Measurements from ENCODE around the gene NRARP. TPM values are rescaled to one million over a fixed set of nuclear protein-coding genes. Genes with fewer than 3 reads are reported as not detected.

NRARP gene
- total and polyA plus RNA-seq, 4 donors, result 2.1 to 10.8 (median 5.8) TPM

DNA sequence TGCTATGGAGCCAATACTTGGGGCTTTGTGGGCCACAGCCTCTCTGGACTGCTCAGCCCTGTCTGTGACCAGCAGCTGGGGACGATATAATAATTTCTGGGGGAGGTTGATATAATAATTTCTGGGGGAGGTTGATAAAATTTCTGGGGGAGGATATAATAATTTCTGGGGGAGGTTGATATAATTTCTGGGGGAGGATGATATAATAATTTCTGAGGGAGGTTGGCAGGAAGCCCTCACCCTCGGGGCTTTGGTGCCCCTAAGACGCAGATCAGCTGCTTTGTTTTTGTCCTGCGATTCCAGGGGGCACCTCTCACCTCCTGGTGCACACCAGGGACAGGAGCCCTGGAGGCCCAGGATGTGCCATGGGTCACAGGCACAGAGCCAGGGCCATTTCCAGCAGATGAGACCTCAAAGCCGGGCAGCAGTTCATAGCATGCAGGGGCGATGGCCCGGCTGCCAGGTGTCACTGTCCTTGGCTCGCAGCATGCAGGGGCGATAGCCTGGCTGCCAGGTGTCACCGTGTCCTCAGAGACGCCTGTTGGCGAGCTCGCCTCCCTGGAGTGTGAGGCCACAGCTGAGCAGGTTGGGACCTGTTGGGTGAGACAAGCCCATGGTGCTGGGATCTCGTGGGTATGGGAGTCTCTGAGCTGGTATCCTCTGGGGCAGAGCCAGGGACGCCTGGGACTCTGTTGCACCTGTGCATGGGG is 28.3 kb downstream of the NRARP start:
- DNase-seq (no peak), ATAC-seq (ENCODE audit: insufficient read depth, low FRiP score) (no peak)
- Histone ChIP-seq H3K27me3 (ENCODE audit: control insufficient read depth in 3 of 3, insufficient read depth in 3 of 3, low read length in 2 of 3) (no peaks in the 10 kb centered on the region), H3K36me3 (ENCODE audit: control insufficient read depth in 4 of 4, insufficient read depth in 4 of 4, low read length in 4 of 4) (peaks cover 5 to 19% (median 10%) of the 10 kb centered on the region in 4 donors), H3K27ac (ENCODE audit: low read depth in 1 of 2, low read length in 1 of 2) (peak overlapping the region in 1 of 2 donors; percentile 69), H3K4me3 (no peak overlapping the region), H3K9me3 (ENCODE audit: control insufficient read depth in 4 of 4, insufficient read depth in 3 of 4, low read length in 3 of 4) (no peaks in the 10 kb centered on the region), H3K9ac (ENCODE audit: insufficient read depth in 1 of 2, low read length in 2 of 2) (no peak overlapping the region), H3K4me1 (ENCODE audit: control insufficient read depth in 5 of 5, insufficient read depth in 5 of 5, low read length in 5 of 5) (peaks cover 3 to 31% (median 4%) of the 10 kb centered on the region in 5 donors)
- TF ChIP-seq, protein P1, sequence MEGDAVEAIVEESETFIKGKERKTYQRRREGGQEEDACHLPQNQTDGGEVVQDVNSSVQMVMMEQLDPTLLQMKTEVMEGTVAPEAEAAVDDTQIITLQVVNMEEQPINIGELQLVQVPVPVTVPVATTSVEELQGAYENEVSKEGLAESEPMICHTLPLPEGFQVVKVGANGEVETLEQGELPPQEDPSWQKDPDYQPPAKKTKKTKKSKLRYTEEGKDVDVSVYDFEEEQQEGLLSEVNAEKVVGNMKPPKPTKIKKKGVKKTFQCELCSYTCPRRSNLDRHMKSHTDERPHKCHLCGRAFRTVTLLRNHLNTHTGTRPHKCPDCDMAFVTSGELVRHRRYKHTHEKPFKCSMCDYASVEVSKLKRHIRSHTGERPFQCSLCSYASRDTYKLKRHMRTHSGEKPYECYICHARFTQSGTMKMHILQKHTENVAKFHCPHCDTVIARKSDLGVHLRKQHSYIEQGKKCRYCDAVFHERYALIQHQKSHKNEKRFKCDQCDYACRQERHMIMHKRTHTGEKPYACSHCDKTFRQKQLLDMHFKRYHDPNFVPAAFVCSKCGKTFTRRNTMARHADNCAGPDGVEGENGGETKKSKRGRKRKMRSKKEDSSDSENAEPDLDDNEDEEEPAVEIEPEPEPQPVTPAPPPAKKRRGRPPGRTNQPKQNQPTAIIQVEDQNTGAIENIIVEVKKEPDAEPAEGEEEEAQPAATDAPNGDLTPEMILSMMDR (IDR thresholded peaks at IDR 0.05; ENCODE audit: control extremely low read depth, extremely low read depth), result no peak
- WGBS, 2 donors, result 77 to 81% methylated on average over 15 of the region's 15 CpGs

DNA sequence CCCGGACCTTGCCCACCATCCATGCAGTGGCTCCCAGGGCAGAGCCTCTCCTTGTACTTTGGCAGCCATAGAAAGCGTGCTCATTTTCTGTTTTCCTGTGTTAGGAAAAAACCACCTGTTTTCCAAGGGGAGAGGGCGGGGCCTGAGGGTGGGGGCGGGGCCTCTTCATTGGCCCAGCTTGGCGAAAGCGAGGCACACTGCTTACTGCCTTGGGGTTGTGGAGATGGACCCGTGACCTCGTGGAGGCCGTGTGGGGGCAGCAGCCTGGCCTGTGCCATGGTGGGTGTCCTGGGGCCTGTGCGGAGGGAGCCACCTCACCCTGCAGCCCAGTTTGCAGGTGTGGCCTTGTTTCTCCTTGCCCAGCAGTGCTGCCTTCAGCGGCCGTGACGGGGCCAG is 29.0 kb downstream of the NRARP start:
- no peaks in the 10 kb centered on the region for H3K27me3 ChIP-seq (ENCODE audit: control insufficient read depth in 3 of 3, insufficient read depth in 3 of 3, low read length in 2 of 3)
- H3K27ac ChIP-seq (ENCODE audit: low read depth in 1 of 2, low read length in 1 of 2), result no peak overlapping the region
- no peak overlapping the region for H3K4me3 ChIP-seq
- peaks cover 3 to 31% (median 5%) of the 10 kb centered on the region in 5 donors for H3K4me1 ChIP-seq (ENCODE audit: control insufficient read depth in 5 of 5, insufficient read depth in 5 of 5, low read length in 5 of 5)
- ATAC-seq (ENCODE audit: insufficient read depth, low FRiP score), result no peak
- H3K36me3 ChIP-seq (ENCODE audit: control insufficient read depth in 4 of 4, insufficient read depth in 4 of 4, low read length in 4 of 4), result peaks cover 5 to 19% (median 10%) of the 10 kb centered on the region in 4 donors
- H3K9me3 ChIP-seq (ENCODE audit: control insufficient read depth in 4 of 4, insufficient read depth in 3 of 4, low read length in 3 of 4), result no peaks in the 10 kb centered on the region
- 84 to 91% methylated on average over 13 of the region's 13 CpGs for WGBS, 2 donors
- no peak overlapping the region for H3K9ac ChIP-seq (ENCODE audit: insufficient read depth in 1 of 2, low read length in 2 of 2)
- TF ChIP-seq, protein P1 (IDR thresholded peaks at IDR 0.05; ENCODE audit: control extremely low read depth, extremely low read depth), result no peak
- no peak for DNase-seq

DNA sequence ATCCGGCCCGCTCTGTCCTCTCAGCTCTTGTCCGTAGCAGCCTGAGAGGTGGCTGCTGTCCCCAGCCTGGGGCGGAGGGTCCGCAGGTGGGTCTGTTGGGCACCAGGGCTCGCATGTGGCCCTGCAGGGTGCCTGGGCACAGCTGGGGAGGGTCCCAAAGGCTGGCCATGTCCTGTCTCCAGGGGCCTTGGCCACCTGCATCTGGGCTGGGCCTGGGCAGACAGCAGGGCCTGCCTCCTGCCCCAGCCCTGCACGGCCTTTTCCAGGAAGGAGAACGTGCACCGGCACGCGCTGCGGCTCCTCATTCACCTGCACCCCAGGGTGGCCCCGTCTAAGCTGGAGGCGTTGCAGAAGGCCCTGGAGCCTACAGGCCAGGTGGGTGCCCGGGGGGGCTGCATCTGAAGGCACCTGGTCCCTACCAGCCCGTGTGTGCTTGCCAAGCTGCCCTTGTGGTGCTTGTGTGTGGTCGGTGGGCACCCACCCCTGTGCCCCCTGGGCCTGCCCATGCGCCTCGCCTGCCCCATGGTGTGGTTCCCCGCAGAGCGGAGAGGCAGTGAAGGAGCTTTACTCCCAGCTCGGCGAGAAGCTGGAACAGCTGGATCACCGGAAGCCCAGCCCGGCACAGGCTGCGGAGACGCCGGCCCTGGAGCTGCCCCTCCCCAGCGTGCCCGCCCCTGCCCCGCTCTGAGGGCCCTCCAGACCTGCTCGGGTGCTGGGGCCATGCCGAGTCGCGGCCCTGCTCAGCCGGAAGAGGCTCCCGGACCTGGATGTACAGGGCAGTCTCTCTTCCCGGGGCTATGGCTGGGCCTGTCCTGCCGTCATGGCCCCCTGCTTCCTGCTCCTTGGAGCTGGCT is 29.6 kb downstream of the NRARP start:
- 91 to 93% methylated on average over 38 to 39 of the region's 39 CpGs for WGBS, 2 donors
- ATAC-seq (ENCODE audit: insufficient read depth, low FRiP score), result no peak

More for the DNA sequence above, 29.6 kb downstream of the NRARP start:
- Histone ChIP-seq H3K27me3 (ENCODE audit: control insufficient read depth in 3 of 3, insufficient read depth in 3 of 3, low read length in 2 of 3) (no peaks in the 10 kb centered on the region), H3K9ac (ENCODE audit: insufficient read depth in 1 of 2, low read length in 2 of 2) (no peak overlapping the region), H3K9me3 (ENCODE audit: control insufficient read depth in 4 of 4, insufficient read depth in 3 of 4, low read length in 3 of 4) (no peaks in the 10 kb centered on the region), H3K4me1 (ENCODE audit: control insufficient read depth in 5 of 5, insufficient read depth in 5 of 5, low read length in 5 of 5) (peaks cover 3 to 34% (median 9%) of the 10 kb centered on the region in 5 donors), H3K4me3 (no peak overlapping the region), H3K36me3 (ENCODE audit: control insufficient read depth in 4 of 4, insufficient read depth in 4 of 4, low read length in 4 of 4) (peaks cover 5 to 19% (median 11%) of the 10 kb centered on the region in 4 donors), H3K27ac (ENCODE audit: low read depth in 1 of 2, low read length in 1 of 2) (no peak overlapping the region)
- DNase-seq, result no peak
- TF ChIP-seq, protein P1 (IDR thresholded peaks at IDR 0.05; ENCODE audit: control extremely low read depth, extremely low read depth), result no peak
